Fibroblast of lung (primary cell): ENCODE results near the gene CPE. TPM values are rescaled to one million over a fixed set of nuclear protein-coding genes. Genes with fewer than 3 reads are reported as not detected.
"Not testable (repeated sequence)": the region's sequence is repeated elsewhere in the genome, so short reads cannot be mapped to it uniquely, and the experiment has no call there.

Experiments
- DNase-seq, 2 donors: peaks; one replicate each; pipeline versions ENCODE4 v3.0.0 to v3.0.0-alpha.2; 2010; ENCODE audit warnings: low read depth in 2 of 2
- H2AFZ ChIP-seq: 2 replicates; pipeline ENCODE4 v1.5.1; 2012; ENCODE audit warnings: low read length, control low read depth, inconsistent platforms
- H3K27ac ChIP-seq: 2 replicates; pipeline ENCODE4 v1.5.1; 2011; ENCODE audit warnings: low read length, control low read depth; ENCODE audit not compliant: insufficient read depth
- H3K27me3 ChIP-seq: 2 replicates; pipeline ENCODE4 v1.5.1; 2011; ENCODE audit warnings: mild to moderate bottlenecking, low read length; ENCODE audit not compliant: control insufficient read depth, insufficient read depth
- H3K36me3 ChIP-seq: 2 replicates; pipeline ENCODE4 v1.5.1; 2011; ENCODE audit warnings: low read length; ENCODE audit not compliant: control insufficient read depth, insufficient read depth
- H3K4me1 ChIP-seq: 2 replicates; pipeline ENCODE4 v1.5.1; 2011; ENCODE audit warnings: low read length; ENCODE audit not compliant: control insufficient read depth, insufficient read depth; ENCODE audit errors: extremely low read depth
- H3K4me2 ChIP-seq: 2 replicates; pipeline ENCODE4 v1.5.1; 2011; ENCODE audit warnings: low read length, control low read depth; ENCODE audit not compliant: insufficient read depth; ENCODE audit errors: extremely low read depth
- H3K4me3 ChIP-seq, 4 experiments: fragments of 200-600 bp in 1 of 4; sonication (generic) in 1 of 4; replicated peaks in 1 of 4; 2 replicates each; pipeline ENCODE4 v1.5.1; 2011 to 2016; ENCODE audit warnings: low read length in 4 of 4, low read depth in 3 of 4, mild to moderate bottlenecking in 3 of 4, control low read depth in 2 of 4, inconsistent platforms in 1 of 4, mixed read lengths in 1 of 4; ENCODE audit not compliant: insufficient read depth in 1 of 4; ENCODE audit errors: control extremely low read depth in 1 of 4
- H3K79me2 ChIP-seq: 2 replicates; pipeline ENCODE4 v1.5.1; 2012; ENCODE audit warnings: mild to moderate bottlenecking, low read length, inconsistent platforms; ENCODE audit not compliant: control insufficient read depth, insufficient read depth
- H3K9ac ChIP-seq: 2 replicates; pipeline ENCODE4 v1.5.1; 2011; ENCODE audit warnings: mild to moderate bottlenecking, low read length, control low read depth; ENCODE audit not compliant: insufficient read depth
- H3K9me3 ChIP-seq: 2 replicates; pipeline ENCODE4 v1.5.1; 2012; ENCODE audit warnings: low read depth, low read length; ENCODE audit not compliant: control insufficient read depth, insufficient read depth
- H4K20me1 ChIP-seq: 2 replicates; pipeline ENCODE4 v1.5.1; 2011; ENCODE audit warnings: low read length; ENCODE audit not compliant: control insufficient read depth, insufficient read depth; ENCODE audit errors: extremely low read depth
- CTCF ChIP-seq, 2 donors: IDR thresholded peaks in 1 of 2; conservative IDR thresholded peaks in 1 of 2; 1 replicate in 1 of 2; 2 replicates in 1 of 2; pipeline ENCODE4 v1.5.1; 2011 to 2012; ENCODE audit warnings: low read length in 2 of 2, control low read depth in 1 of 2, inconsistent platforms in 1 of 2, low read depth in 1 of 2, mild to moderate bottlenecking in 1 of 2
- EZH2 ChIP-seq: IDR thresholded peaks from 2 replicates; pipeline ENCODE4 v1.5.1; 2012; ENCODE audit warnings: low read length, control low read depth, mild to moderate bottlenecking; ENCODE audit errors: missing control alignments
- polyA plus RNA-seq, 2 donors: library from polyadenylated mRNA; depleted of rRNA in 1 of 2; stranded (reverse) in 1 of 2; unstranded in 1 of 2; fragments of >200 nt; gene quantifications; 2 replicates each; pipeline ENCODE4 v1.2.1, GENCODE V29; 2011 to 2012; ENCODE audit warnings: missing spikeins in 1 of 2
- total RNA-seq: library from RNA; depleted of rRNA; stranded (reverse); fragments of >200 nt; gene quantifications from 2 replicates; pipeline ENCODE4 v1.2.1, GENCODE V29; 2014

The CPE gene
- total and polyA plus RNA-seq, 2 donors (not counting 1 experiment from before 2014, with no cell fraction given), result 20.2 to 51.7 TPM

- no peak for TF ChIP-seq CTCF (conservative IDR thresholded peaks at IDR 0.05 in 1 of 2, IDR thresholded peaks at IDR 0.05 in 1 of 2; ENCODE audit: low read depth in 1 of 2, low read length in 2 of 2)
- no peak for TF ChIP-seq EZH2
- Histone ChIP-seq H3K79me2 (peaks cover 67% of the 10 kb centered on the region), H3K9ac (no peak overlapping the region), H3K27ac (no peak overlapping the region), H3K4me2 (no peak overlapping the region), H3K4me1 (peaks cover 4% of the 10 kb centered on the region), H2AFZ (no peak overlapping the region), H3K9me3 (no peaks in the 10 kb centered on the region), H3K27me3 (no peaks in the 10 kb centered on the region), H3K36me3 (peaks cover 9% of the 10 kb centered on the region), H3K4me3 (no peak overlapping the region), H4K20me1 (peaks cover 5% of the 10 kb centered on the region)
- DNase-seq, result no peak
Observed at GRCh38 chr4:165335163-165335703, 43.6 kb upstream of the CPE start.

- Histone ChIP-seq H3K4me1 (no peaks in the 10 kb centered on the region), H3K36me3 (peaks cover 9% of the 10 kb centered on the region), H3K4me2 (no peak overlapping the region), H3K27me3 (no peaks in the 10 kb centered on the region), H4K20me1 (peaks cover 5% of the 10 kb centered on the region), H2AFZ (no peak overlapping the region), H3K9me3 (no peaks in the 10 kb centered on the region), H3K27ac (no peak overlapping the region), H3K79me2 (peaks cover 51% of the 10 kb centered on the region), H3K9ac (no peak overlapping the region), H3K4me3 (no peak overlapping the region)
- TF ChIP-seq EZH2 (no peak), CTCF (conservative IDR thresholded peaks at IDR 0.05 in 1 of 2, IDR thresholded peaks at IDR 0.05 in 1 of 2; ENCODE audit: low read depth in 1 of 2, low read length in 2 of 2) (no peak)
- no peak for DNase-seq
Observed at GRCh38 chr4:165336743-165337142, 42.1 kb upstream of the CPE start.

GRCh38 chr4:165342340-165342739 lies 36.5 kb upstream of the CPE start:
- not testable (repeated sequence) for H4K20me1 ChIP-seq, H3K4me3 ChIP-seq, H3K79me2 ChIP-seq, DNase-seq, H3K4me1 ChIP-seq, H3K36me3 ChIP-seq, H2AFZ ChIP-seq, H3K9me3 ChIP-seq, H3K9ac ChIP-seq, H3K4me2 ChIP-seq, H3K27me3 ChIP-seq, H3K27ac ChIP-seq
